Neural cell (in vitro differentiated cells): ENCODE results near the gene PARD3B.

Experiments
- CTCF ChIP-seq: fragments of 450-650 bp; IDR thresholded peaks from 2 replicates; pipeline ENCODE4 v1.5.1; 2014; ENCODE audit warnings: antibody characterized with exemption, mild to moderate bottlenecking, moderate library complexity; ENCODE audit not compliant: poor library complexity, severe bottlenecking
- POLR2AphosphoS5 ChIP-seq: IDR thresholded peaks from 2 replicates; pipeline ENCODE4 v1.6.1; 2012

- TF ChIP-seq CTCF: no peak
- no peak for TF ChIP-seq POLR2AphosphoS5
Observed at GRCh38 chr2:205025580-205026240, 480.4 kb downstream of the PARD3B start.
